ELR (cell line): ENCODE data around the gene MAPKAP1.

Experiments used
- DNase-seq: peaks from one replicate; pipeline ENCODE4 v3.0.0-alpha.2; 2015; ENCODE audit warnings: low read depth

Gene MAPKAP1

GRCh38 chr9:125564631-125565030 is 142.4 kb downstream of the MAPKAP1 start:
- no peak for DNase-seq

GRCh38 chr9:125561509-125562148 is 145.4 kb downstream of the MAPKAP1 start:
- DNase-seq, result no peak

DNA sequence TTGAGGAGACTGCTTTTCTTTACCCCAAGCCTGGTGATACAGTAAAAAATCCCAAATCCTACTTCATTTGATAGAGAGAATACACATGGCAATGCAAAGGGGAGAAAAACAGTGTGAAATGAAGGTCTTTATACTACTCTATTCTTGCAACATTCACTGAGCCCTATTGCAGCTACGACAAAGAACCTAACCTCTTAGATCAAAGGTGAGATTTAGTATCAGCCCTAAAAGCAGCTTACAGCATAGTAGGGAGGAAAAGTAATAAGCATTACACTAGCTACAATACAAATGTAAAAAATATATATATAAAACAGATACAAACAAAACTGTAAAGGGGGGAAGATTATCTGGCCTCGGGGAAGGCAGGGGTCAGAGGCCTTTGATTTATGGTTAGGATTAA is 147.1 kb downstream of the MAPKAP1 start:
- DNase-seq, result no peak

DNA sequence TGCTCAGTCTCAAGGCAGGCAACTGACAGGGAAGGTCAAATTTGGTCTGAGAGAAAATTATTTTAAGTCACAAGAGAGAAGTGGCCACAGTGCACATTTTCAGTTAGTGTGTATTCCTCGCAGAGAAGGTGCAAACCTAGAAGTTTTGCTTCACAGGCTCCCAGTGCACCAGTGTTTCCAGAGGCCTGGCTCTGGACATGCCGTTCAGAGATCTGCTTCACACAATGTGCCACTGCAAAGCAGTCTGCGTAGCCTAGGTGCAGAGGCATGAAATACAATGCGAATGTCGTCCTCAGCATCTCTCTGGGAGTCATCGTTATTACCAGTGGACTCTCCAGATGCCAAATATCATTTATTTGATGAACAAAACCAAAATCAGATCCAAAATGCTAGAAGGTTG is 147.8 kb downstream of the MAPKAP1 start:
- DNase-seq, result no peak

DNA sequence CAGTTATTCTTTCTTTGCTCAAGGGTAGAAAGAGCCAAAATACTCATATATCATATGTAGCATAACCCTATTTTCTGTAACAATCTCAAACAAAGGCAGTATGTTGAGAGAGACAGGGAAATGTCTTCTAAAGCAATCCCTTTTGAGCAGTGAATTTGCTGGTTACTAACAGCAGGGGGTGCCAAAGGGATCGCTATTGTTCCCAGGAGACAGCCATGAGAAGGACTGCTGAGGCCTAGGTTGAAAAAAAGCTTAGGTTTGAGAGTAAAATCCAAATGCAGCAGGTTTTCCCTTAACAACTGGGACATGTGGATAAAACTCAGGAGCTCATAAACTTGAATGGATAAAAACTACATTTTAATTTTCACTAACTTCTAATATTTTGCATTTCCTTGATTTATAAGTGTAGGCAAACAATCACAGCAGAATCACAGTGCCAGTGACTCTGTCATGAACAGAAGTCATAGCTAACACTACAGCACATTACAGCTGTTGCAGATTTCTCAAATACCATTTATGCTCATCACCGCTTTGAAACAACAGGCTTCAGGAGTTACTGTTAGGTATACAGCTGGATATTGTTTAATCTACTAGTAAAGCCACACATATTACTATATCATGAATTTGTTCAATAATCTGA is 148.4 kb downstream of the MAPKAP1 start:
- DNase-seq, result peak; percentile 83

DNA sequence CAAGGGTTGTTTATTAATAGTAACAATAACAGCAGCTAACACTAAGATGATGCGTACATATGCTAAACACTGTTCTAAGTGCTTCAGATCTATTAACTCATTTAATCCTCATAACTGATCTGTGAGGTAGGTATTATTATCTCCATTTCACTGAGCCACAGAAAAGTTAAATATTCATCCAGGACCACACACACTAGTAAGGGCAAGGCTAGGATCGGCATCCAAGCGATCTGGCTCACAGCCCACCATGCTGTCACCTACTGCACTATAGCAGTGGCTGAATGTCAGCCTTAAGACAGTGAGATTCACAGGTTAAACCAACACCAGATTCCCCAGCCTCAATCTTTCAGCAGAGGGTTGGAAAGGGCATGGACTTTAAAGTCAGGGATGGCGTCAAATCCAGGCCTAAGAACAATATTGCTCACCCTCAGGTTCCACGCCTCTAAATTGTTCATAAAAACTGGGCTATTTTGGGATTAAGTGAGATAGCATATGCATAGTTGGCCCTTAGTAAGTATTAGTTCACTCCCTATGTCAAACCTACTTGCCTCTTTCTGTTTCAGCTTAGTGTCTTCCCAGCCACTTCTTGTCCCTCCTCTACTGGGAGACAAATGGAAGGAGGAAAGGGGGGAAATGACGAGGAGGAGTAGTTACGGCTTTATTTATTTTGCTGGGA is 150.8 kb downstream of the MAPKAP1 start:
- DNase-seq, result no peak

- DNase-seq, result no peak
These were observed 152.3 kb downstream of the MAPKAP1 start for GRCh38 chr9:125554726-125555125.

DNA sequence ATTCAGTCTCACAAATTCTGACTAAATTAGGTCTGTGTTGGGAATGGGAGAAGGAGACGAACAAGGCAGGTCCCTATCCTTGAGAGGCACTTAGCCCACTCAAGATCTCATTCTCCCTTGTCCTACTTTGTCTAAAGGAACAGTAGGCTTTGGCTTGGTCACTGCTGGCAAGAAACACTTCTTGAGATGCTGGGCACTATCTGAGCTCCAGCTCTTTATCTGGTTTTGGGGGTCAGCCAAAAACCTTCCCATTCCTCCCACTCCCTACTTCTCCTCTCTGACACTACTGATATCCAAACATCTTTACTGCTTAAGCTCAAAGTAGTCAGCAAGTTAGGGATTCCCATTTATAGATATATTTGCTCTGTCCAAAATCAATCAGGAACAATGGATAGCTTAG is 155.2 kb downstream of the MAPKAP1 start:
- DNase-seq, result no peak

GRCh38 chr9:125549891-125550885 is 156.8 kb downstream of the MAPKAP1 start:
- DNase-seq, result no peak

DNA sequence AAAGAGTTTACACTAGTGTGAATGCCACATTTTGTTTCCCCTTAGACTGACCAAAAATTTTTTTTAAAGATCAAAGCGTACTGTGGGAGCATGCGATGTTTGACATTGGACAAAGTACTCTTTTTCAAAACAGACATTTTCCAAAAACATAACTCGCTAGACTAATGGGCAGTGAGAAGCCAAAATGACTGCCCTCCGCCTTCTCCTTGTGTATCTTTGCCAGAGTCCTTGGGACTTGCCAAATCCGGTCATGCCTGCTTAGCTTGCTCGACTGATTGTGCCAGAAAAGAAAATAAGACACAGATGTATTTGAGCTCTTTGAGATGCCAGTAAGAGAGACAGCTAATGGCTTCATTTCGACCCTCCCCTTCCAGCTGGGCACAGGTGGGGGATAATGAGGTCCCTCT is 157.5 kb downstream of the MAPKAP1 start:
- no peak for DNase-seq

GRCh38 chr9:125549039-125549438 is 158.0 kb downstream of the MAPKAP1 start:
- no peak for DNase-seq

DNA sequence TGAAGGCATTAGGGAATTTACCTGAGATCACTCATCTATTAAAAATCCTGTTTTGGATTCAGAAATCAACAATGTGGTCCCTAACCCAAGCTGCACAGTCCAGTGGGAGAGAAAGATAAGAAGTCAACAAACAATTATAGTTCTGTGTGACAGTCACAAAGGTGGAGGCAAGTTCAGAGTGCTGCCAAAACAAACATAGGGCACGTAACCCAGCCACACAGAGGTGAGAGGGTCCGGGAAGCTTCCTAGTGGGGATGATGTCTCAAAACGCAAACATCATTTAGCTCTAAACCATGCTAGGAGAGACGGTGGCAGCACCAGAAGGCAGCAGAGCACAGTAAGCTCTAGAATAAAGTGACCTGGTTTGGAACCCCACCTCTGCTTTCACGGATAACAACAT is 158.9 kb downstream of the MAPKAP1 start:
- DNase-seq, result no peak

- no peak for DNase-seq
These were observed 159.6 kb downstream of the MAPKAP1 start for GRCh38 chr9:125547368-125547767.

DNA sequence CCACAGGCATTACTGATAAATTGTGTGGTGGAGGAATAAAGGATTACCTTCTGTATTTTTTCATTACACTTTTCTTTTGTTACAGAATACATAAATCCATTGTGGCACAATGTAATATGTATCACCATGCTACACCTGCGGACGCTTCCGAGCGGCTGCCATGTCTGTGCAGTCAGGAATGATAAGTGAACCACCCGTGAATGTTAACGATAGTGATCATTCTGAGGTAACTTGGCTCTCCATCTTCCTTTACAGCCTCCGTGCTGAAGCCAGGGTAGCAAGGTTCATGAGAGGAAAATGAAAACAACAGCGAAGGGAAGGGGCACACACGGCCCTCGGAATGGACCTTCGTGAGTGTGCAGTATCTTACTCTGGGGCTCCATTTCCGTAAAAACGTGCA is 161.2 kb downstream of the MAPKAP1 start:
- no peak for DNase-seq

DNA sequence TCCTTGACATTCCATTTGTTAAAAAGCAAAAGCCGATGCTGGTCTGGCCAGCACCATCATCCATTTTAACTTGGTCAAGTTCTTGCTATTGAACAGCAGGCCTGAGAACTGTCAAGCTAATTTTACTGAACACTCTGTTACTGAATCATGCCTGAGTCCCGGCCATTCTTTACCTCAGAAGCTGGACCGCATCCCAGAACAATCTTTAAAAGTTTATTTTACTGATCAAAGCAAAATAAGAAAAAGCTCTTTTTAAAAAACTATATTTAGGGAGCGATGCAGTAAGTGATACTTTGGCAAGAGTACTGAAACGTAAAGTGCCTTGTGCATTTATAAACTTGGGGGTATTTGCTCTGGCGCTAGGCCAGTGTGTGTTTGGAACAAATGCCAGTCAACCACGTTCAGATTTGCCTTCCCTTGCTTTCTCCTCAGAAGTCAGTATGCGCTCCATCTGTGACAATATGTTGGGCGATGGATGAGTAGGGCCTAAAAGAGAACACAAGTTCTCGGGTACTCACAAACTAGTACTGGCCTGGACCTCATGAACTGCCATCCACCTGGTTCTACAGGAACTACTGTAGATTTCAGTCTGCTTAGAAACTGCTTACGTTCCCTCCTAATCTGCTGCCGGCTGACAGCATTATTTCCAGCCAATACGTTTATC is 161.9 kb downstream of the MAPKAP1 start:
- DNase-seq, result peak; percentile 17

DNA sequence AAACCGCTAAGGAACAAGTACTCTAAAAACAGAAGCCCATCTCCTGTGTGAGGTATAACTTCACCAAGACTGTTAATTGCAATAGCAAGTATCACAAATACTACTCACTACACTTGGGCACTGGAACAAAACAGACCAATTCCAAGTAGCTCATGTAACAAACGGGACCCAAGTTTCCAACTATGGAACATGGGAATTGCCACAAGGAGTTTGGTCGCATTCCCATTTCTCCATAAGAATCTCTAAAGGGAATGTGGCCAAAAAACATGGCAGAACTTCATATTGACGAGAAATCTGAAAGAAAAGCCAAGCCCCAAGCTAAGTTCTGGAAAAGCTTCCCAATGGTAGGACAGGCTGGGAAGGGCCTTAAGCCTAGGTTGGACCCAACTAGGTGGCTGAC is 162.5 kb downstream of the MAPKAP1 start:
- no peak for DNase-seq

- DNase-seq, result no peak
These were observed 165.2 kb downstream of the MAPKAP1 start for GRCh38 chr9:125541840-125542243.

DNA sequence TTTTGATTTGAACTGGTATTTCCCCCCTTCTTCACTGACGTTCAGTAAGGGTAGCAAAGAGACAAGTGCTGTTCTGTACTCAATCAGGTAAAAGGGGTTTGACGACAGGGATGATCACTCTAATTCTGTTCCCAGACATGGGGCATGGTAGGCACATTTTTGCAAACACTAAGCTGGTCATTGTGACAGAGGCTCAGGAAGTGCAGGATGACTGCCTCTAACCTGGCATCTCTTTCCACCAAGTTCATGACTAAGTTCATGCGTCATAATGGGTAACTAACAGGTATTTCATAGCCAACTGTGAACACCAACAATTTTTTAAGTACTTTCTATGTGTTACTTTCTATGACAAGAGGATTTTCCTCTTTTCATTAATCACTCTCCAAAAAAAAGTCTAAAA is 166.5 kb downstream of the MAPKAP1 start:
- DNase-seq, result peak; percentile 57

DNA sequence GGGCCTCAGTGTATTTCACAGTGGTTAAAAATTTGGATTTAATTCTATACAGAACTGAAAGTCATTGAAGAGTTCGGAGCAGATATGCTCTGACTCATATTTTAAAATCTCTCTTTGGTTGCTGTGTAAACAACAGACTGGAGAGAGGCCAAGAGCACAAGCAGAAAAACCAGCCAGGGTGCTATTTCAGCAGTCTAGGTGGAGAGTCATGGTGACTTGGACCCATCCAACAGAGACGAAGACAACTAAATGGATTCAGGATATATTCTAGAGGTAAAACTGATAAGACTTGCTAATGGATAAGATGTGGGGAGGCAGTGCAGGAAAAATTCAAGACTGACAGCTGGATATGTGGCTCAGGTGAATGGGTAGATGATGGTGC is 168.9 kb downstream of the MAPKAP1 start:
- peak; percentile 93 for DNase-seq

DNA sequence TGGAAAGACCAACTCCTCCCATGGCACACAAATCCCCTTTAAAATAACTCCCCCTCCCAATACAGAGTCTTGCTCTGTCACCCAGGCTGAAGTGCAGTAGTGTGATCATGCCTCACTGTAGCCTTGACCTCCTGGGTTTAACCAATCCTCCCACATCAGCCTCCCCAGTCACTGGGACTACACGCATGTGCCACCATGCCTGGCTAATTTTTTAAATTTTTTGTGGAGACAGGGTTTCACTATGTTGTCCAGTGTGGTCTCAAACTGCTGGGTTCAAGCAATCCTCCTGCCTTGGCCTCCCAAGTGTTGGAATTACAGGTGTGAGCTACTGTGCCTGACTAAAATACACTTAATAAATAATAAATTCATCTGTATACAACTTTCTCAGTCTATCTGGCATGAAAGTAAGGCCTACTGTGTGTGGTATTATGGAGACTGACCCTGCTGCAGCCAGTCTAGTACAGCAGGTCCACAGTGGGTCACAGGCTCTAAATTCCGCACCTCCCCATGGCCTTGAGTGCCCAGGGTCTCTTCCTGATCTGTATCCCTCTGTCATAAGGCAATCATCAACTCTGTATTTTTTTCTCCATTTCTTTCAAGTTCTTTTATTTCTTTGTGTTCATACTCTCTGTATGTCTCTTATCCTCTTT is 169.4 kb downstream of the MAPKAP1 start:
- no peak for DNase-seq

- DNase-seq, result no peak
These were observed 170.2 kb downstream of the MAPKAP1 start for GRCh38 chr9:125536776-125537175.
